Cardiac fibroblast (primary cell): ENCODE data around the gene RERE.

Experiments
- DNase-seq, 2 donors: peaks; one replicate each; pipeline versions ENCODE4 v3.0.0 to v3.0.0-alpha.2; 2010; ENCODE audit warnings: low read depth in 2 of 2
- H3K4me3 ChIP-seq, 2 donors: replicated peaks in 1 of 2; 1 replicate in 1 of 2; 2 replicates in 1 of 2; pipeline ENCODE4 v1.5.1; 2011; ENCODE audit warnings: low read depth in 2 of 2, low read length in 2 of 2, mild to moderate bottlenecking in 2 of 2, moderate library complexity in 1 of 2
- TF ChIP-seq, protein P1 (sequence below): IDR thresholded peaks from one replicate; pipeline ENCODE4 v1.5.1; 2011; ENCODE audit warnings: low read depth, mild to moderate bottlenecking, low read length, inconsistent platforms

RERE gene

DNA sequence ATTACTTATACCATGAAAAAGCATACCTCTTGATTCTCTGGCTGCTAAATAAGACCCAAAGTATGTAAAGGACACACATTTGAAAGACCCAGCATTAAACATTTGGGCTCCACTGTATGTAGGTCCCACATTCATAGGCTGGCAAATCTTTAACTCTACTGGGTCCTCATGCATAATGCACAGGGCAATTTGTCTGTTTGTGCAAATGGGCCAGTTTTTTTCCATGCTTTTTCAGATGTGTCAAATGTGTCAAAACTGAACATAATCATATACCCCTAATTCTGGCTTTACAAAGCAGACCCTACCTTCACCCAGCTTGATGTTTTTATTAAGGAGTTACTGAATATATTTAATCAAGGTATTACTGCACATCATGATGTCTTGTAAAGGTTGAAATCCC is 63.7 kb downstream of the RERE start:
- no peak for DNase-seq
- TF ChIP-seq, protein P1, sequence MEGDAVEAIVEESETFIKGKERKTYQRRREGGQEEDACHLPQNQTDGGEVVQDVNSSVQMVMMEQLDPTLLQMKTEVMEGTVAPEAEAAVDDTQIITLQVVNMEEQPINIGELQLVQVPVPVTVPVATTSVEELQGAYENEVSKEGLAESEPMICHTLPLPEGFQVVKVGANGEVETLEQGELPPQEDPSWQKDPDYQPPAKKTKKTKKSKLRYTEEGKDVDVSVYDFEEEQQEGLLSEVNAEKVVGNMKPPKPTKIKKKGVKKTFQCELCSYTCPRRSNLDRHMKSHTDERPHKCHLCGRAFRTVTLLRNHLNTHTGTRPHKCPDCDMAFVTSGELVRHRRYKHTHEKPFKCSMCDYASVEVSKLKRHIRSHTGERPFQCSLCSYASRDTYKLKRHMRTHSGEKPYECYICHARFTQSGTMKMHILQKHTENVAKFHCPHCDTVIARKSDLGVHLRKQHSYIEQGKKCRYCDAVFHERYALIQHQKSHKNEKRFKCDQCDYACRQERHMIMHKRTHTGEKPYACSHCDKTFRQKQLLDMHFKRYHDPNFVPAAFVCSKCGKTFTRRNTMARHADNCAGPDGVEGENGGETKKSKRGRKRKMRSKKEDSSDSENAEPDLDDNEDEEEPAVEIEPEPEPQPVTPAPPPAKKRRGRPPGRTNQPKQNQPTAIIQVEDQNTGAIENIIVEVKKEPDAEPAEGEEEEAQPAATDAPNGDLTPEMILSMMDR: no peak
- no peak overlapping the region for H3K4me3 ChIP-seq

DNA sequence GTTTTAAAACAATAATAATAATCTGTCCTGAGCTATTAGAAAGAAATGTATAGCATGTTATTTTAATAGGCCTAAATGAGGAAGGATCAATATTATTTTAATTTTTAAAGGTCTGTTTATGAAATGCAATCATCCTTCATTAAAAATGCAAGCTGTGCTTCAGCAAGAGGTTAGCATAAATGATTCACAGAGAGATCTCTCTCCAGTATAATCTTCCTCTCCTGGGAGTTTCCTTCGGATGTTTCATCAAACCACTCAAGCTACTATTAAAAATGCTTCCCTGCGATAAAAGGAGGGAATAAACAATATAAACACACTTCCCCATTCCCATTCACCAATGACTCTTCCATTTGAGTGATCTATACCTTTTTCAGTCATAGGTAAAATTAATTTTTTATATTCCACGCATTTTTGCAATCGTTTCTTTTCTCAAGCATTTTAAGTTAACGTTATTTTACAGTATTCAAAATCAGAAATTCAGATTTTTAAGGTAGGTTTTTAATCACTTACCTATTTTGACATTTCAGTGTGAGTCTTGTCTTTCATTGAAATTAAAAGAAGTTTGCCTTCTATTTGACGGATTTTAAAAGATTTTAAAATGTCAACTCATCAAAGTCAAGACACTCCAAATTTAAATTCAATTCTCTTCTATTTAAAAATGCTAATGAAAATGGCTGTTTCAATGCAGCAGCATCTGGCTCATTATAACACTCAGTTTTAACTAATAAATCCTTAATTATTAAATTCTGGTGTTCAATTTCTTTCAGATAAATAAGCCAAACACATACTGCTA is 64.3 kb downstream of the RERE start:
- TF ChIP-seq, protein P1: no peak
- DNase-seq: peak in 1 of 2 donors; percentile 53
- H3K4me3 ChIP-seq: no peak overlapping the region

DNA sequence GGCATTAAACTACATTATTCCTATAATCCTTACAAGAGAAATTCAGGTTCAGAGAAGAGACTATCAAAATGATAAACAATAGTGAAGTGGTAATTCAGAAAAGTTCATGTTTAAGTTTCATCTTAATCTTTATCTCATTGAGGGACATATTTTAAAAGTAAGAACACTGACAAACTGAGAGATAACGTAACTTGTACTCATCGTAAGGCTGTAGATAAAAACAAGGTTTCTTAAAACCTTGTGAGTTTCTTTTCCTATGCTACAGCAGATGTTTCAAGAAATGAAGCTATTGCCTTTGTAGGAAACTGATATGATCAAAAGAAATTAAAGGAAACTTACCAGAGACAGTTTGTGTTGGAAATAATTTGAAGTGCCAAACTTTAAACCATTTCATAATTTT is 65.0 kb downstream of the RERE start:
- DNase-seq: no peak
- H3K4me3 ChIP-seq: no peak overlapping the region
- TF ChIP-seq, protein P1: no peak

GRCh38 chr1:8751984-8752383 is 65.5 kb downstream of the RERE start:
- DNase-seq: no peak
- no peak overlapping the region for H3K4me3 ChIP-seq
- TF ChIP-seq, protein P1: no peak

DNA sequence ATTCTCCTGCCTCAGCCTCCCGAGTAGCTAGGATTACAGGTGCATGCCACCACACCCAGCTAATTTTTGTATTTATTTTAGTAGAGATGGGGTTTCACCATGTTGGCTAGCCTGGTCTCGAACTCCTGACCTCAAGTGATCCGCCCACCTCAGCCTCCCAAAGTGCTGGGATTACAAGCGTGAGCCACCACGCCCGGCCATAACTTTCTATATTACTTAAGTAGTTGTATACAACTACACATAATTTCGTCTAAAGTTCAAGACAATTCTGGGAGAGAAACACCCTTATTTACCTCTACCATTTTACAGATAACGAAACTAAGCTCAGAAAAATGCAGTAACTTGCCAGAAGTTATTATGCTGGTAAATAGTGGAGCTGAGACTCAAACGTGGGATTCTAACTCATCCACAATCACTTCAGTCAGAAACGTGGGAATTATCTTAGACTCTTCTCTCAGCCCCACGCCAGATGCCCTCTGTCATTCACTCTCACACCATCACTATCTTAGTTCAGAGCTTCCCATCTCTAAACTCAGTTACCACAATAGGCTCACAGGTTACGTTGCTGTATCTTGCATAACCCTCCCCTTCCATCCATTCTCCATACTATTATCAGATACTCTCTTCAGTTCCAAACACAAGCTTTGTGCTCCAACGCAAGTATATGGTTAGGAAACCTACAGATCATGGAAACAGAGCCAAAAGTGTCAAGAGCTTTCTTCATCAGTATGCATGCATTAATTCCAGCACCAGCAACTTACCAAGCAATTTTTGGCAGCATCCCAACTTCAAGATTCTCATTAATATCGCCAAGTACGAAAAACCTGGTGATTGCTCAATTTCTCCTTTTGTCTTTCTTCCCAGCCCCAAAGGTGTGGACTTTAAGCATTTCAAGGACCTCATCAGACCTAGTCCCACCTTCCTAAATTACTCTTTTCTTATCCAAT is 69.3 kb downstream of the RERE start:
- H3K4me3 ChIP-seq: no peak overlapping the region
- no peak for DNase-seq
- TF ChIP-seq, protein P1: no peak

- no peak overlapping the region for H3K4me3 ChIP-seq
- TF ChIP-seq, protein P1: no peak
- DNase-seq: peak in 1 of 2 donors; percentile 22
These were observed 70.9 kb downstream of the RERE start for GRCh38 chr1:8746554-8746953.
